ENCODE measurements around the gene USP33. TPM values are rescaled to one million over a fixed set of nuclear protein-coding genes. Genes with fewer than 3 reads are reported as not detected.

USP33 gene
- total RNA-seq, 4 donors from 2014 or later, result 20.2 to 61.6 (median 34.3) TPM

GRCh38 chr1:77659879-77660593 is 99.6 kb downstream of the USP33 start:
- H3K4me3 ChIP-seq, result no peak overlapping the region
- peaks cover 0 to 31% (median 3%) of the 10 kb centered on the region in 3 donors for H3K4me1 ChIP-seq
- DNase-seq, result no peak
- no peak overlapping the region for H3K27ac ChIP-seq
- 93 to 95% methylated on average over 4 of the region's 4 CpGs for WGBS, 2 donors
- no peaks in the 10 kb centered on the region for H3K27me3 ChIP-seq
- intact Hi-C loops (cut with DNase I), result no loop called here
- peaks cover 0 to 7% (median 0%) of the 10 kb centered on the region in 3 donors for H3K36me3 ChIP-seq
- no peaks in the 10 kb centered on the region for H3K9me3 ChIP-seq
- TF ChIP-seq CTCF (IDR thresholded peaks at IDR 0.05), result no peak
- TF ChIP-seq POLR2A (IDR thresholded peaks at IDR 0.05), result no peak

- peaks cover 0 to 7% (median 0%) of the 10 kb centered on the region in 3 donors for H3K36me3 ChIP-seq
- intact Hi-C loops (cut with DNase I), result no loop called here
- WGBS, 2 donors, result 94 to 98% methylated on average over 6 of the region's 6 CpGs
- no peak overlapping the region for H3K4me3 ChIP-seq
- no peaks in the 10 kb centered on the region for H3K9me3 ChIP-seq
- TF ChIP-seq CTCF (IDR thresholded peaks at IDR 0.05) (no peak), POLR2A (IDR thresholded peaks at IDR 0.05) (no peak)
- H3K4me1 ChIP-seq, result peaks cover 0 to 21% (median 0%) of the 10 kb centered on the region in 3 donors
- no peaks in the 10 kb centered on the region for H3K27me3 ChIP-seq
- H3K27ac ChIP-seq, result no peak overlapping the region
- no peak for DNase-seq
Measured at GRCh38 chr1:77658271-77658670, 101.4 kb downstream of the USP33 start.

- intact Hi-C loops (cut with DNase I), result no loop called here
- Histone ChIP-seq H3K27ac (no peak overlapping the region), H3K9me3 (peaks cover 0 to 4% (median 0%) of the 10 kb centered on the region in 3 donors), H3K27me3 (no peaks in the 10 kb centered on the region), H3K4me3 (no peak overlapping the region), H3K36me3 (peaks cover 0 to 10% (median 0%) of the 10 kb centered on the region in 3 donors), H3K4me1 (peaks cover 0 to 17% (median 0%) of the 10 kb centered on the region in 3 donors)
- TF ChIP-seq POLR2A (IDR thresholded peaks at IDR 0.05), result no peak
- TF ChIP-seq CTCF (IDR thresholded peaks at IDR 0.05), result no peak
- no peak for DNase-seq
- WGBS, 2 donors, result 34 to 47% methylated on average over 2 of the region's 2 CpGs
Measured at GRCh38 chr1:77655431-77655974, 104.1 kb downstream of the USP33 start.

- H3K9me3 ChIP-seq, result peaks cover 0 to 20% (median 12%) of the 10 kb centered on the region in 3 donors
- H3K4me1 ChIP-seq, result peaks cover 0 to 17% (median 0%) of the 10 kb centered on the region in 3 donors
- intact Hi-C loops (cut with DNase I), result no loop called here
- no peak overlapping the region for H3K27ac ChIP-seq
- H3K27me3 ChIP-seq, result no peaks in the 10 kb centered on the region
- DNase-seq, result no peak
- 81 to 94% methylated on average over 6 of the region's 6 CpGs for WGBS, 2 donors
- H3K4me3 ChIP-seq, result no peak overlapping the region
- H3K36me3 ChIP-seq, result peaks cover 0 to 15% (median 0%) of the 10 kb centered on the region in 3 donors
- TF ChIP-seq POLR2A (IDR thresholded peaks at IDR 0.05) (no peak), CTCF (IDR thresholded peaks at IDR 0.05) (no peak)
Measured at GRCh38 chr1:77652970-77653516, 106.6 kb downstream of the USP33 start.

- no peak overlapping the region for H3K4me3 ChIP-seq
- peaks cover 0 to 20% (median 12%) of the 10 kb centered on the region in 3 donors for H3K9me3 ChIP-seq
- intact Hi-C loops (cut with DNase I), result no loop called here
- H3K27me3 ChIP-seq, result no peaks in the 10 kb centered on the region
- no peak for DNase-seq
- H3K4me1 ChIP-seq, result peaks cover 0 to 17% (median 0%) of the 10 kb centered on the region in 3 donors
- no peak overlapping the region for H3K27ac ChIP-seq
- no peak for TF ChIP-seq POLR2A (IDR thresholded peaks at IDR 0.05)
- no peak for TF ChIP-seq CTCF (IDR thresholded peaks at IDR 0.05)
- peaks cover 0 to 15% (median 0%) of the 10 kb centered on the region in 3 donors for H3K36me3 ChIP-seq
Measured at GRCh38 chr1:77652268-77652667, 107.4 kb downstream of the USP33 start.

Data from esophagus squamous epithelium (tissue), 5 donors.